Measurements from ENCODE around the gene SPATA18. TPM values are rescaled to one million over a fixed set of nuclear protein-coding genes. Genes with fewer than 3 reads are reported as not detected.
"Not testable (repeated sequence)": the region's sequence is repeated elsewhere in the genome, so short reads cannot be mapped to it uniquely, and the experiment has no call there.

Gene SPATA18
- total and polyA plus RNA-seq, 2 donors (not counting 1 experiment from before 2014, with no cell fraction given) = 7.2 to 20.5 TPM

DNA sequence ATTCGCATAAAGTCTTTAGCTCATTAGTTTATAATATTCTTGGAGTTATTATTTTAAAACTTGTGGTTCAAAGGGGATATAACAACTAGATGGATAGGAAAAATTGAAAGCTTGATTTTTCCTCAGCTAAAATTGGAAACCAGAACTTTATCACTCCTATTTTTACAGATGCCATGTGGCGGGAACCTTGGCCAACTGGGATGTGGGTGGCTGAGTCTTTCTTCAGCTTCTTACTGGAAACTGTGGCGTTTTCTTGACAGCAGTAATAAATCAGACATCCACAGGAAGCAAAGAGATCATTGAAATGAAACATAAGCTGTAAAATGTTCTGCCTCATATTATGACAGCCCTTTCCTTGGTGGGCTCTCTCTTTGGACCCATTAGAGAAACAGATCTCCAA lies 84.1 kb downstream of the SPATA18 start:
- TF ChIP-seq, protein P1, sequence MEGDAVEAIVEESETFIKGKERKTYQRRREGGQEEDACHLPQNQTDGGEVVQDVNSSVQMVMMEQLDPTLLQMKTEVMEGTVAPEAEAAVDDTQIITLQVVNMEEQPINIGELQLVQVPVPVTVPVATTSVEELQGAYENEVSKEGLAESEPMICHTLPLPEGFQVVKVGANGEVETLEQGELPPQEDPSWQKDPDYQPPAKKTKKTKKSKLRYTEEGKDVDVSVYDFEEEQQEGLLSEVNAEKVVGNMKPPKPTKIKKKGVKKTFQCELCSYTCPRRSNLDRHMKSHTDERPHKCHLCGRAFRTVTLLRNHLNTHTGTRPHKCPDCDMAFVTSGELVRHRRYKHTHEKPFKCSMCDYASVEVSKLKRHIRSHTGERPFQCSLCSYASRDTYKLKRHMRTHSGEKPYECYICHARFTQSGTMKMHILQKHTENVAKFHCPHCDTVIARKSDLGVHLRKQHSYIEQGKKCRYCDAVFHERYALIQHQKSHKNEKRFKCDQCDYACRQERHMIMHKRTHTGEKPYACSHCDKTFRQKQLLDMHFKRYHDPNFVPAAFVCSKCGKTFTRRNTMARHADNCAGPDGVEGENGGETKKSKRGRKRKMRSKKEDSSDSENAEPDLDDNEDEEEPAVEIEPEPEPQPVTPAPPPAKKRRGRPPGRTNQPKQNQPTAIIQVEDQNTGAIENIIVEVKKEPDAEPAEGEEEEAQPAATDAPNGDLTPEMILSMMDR (conservative IDR thresholded peaks at IDR 0.05 in 1 of 2, IDR thresholded peaks at IDR 0.05 in 1 of 2; ENCODE audit: low read depth in 1 of 2, low read length in 2 of 2) = no peak
- TF ChIP-seq EZH2 (IDR thresholded peaks at IDR 0.05; ENCODE audit: low read length, missing control alignments) = no peak
- Histone ChIP-seq H3K9me3 (ENCODE audit: control insufficient read depth, insufficient read depth, low read depth, low read length) (no peaks in the 10 kb centered on the region), H3K9ac (ENCODE audit: insufficient read depth, low read length) (no peak overlapping the region), H3K4me2 (ENCODE audit: extremely low read depth, insufficient read depth, low read length) (no peak overlapping the region), H4K20me1 (ENCODE audit: control insufficient read depth, extremely low read depth, insufficient read depth, low read length) (no peaks in the 10 kb centered on the region), H3K4me3 (replicated peaks in 1 of 4; ENCODE audit: control extremely low read depth in 1 of 4, insufficient read depth in 1 of 4, low read depth in 3 of 4, low read length in 4 of 4) (no peak overlapping the region), H3K27me3 (ENCODE audit: control insufficient read depth, insufficient read depth, low read length) (no peaks in the 10 kb centered on the region), H3K79me2 (ENCODE audit: control insufficient read depth, insufficient read depth, low read length) (no peaks in the 10 kb centered on the region), H3K27ac (ENCODE audit: insufficient read depth, low read length) (no peak overlapping the region), H2AFZ (ENCODE audit: low read length) (no peak overlapping the region), H3K36me3 (ENCODE audit: control insufficient read depth, insufficient read depth, low read length) (no peaks in the 10 kb centered on the region), H3K4me1 (ENCODE audit: control insufficient read depth, extremely low read depth, insufficient read depth, low read length) (no peaks in the 10 kb centered on the region)
- DNase-seq (ENCODE audit: low read depth in 2 of 2) = no peak

DNA sequence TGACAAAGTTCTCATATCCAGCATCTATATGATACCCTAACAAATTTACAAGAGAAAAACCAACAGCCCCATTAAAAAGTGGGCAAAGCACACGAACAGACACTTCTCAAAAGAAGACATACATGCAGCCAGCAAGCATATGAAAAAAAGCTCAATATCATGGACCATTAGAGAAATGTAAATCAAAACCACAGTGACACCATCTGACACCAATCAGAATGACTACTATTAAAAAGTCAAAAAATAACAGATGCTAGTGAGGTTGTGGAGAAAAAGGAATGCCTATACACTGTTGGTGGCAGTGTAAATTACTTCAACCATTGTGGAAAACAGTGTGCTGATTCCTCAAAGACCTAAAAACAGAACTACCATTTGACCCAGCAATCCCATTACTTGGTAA lies 86.0 kb downstream of the SPATA18 start:
- H2AFZ ChIP-seq (ENCODE audit: low read length) = not testable (repeated sequence)

DNA sequence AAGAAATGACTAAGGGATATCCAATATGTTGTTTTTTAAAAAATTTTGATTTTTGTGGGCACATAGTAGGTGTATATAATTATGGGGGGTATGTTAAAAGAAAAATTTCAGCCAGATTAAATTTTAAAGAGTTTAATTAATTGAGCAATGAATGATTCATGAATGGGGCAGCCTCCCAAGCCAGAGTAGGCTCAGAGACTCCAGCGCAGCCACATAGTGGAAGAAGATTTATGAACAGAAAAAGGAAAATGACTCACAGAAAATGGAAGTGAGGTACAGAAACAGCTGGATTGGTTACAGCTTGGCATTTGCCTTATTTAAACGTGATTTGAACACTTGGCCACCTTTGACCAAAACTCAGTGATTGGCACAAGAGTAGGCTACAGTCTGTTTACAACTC lies 91.7 kb downstream of the SPATA18 start:
- Histone ChIP-seq H3K79me2 (ENCODE audit: control insufficient read depth, insufficient read depth, low read length) (no peaks in the 10 kb centered on the region), H3K27ac (ENCODE audit: insufficient read depth, low read length) (no peak overlapping the region), H3K4me1 (ENCODE audit: control insufficient read depth, extremely low read depth, insufficient read depth, low read length) (no peaks in the 10 kb centered on the region), H2AFZ (ENCODE audit: low read length) (no peak overlapping the region), H3K9me3 (ENCODE audit: control insufficient read depth, insufficient read depth, low read depth, low read length) (no peaks in the 10 kb centered on the region), H3K9ac (ENCODE audit: insufficient read depth, low read length) (no peak overlapping the region), H3K4me3 (replicated peaks in 1 of 4; ENCODE audit: control extremely low read depth in 1 of 4, insufficient read depth in 1 of 4, low read depth in 3 of 4, low read length in 4 of 4) (no peak overlapping the region), H4K20me1 (ENCODE audit: control insufficient read depth, extremely low read depth, insufficient read depth, low read length) (no peaks in the 10 kb centered on the region), H3K4me2 (ENCODE audit: extremely low read depth, insufficient read depth, low read length) (no peak overlapping the region), H3K27me3 (ENCODE audit: control insufficient read depth, insufficient read depth, low read length) (no peaks in the 10 kb centered on the region), H3K36me3 (ENCODE audit: control insufficient read depth, insufficient read depth, low read length) (no peaks in the 10 kb centered on the region)
- TF ChIP-seq, protein P1 (conservative IDR thresholded peaks at IDR 0.05 in 1 of 2, IDR thresholded peaks at IDR 0.05 in 1 of 2; ENCODE audit: low read depth in 1 of 2, low read length in 2 of 2) = no peak
- no peak for TF ChIP-seq EZH2 (IDR thresholded peaks at IDR 0.05; ENCODE audit: low read length, missing control alignments)
- no peak for DNase-seq (ENCODE audit: low read depth in 2 of 2)

More for the DNA sequence above, 86.0 kb downstream of the SPATA18 start:
- not testable (repeated sequence) for H3K36me3 ChIP-seq (ENCODE audit: control insufficient read depth, insufficient read depth, low read length); H3K9me3 ChIP-seq (ENCODE audit: control insufficient read depth, insufficient read depth, low read depth, low read length); H3K4me3 ChIP-seq (replicated peaks in 1 of 4; ENCODE audit: control extremely low read depth in 1 of 4, insufficient read depth in 1 of 4, low read depth in 3 of 4, low read length in 4 of 4); H3K27ac ChIP-seq (ENCODE audit: insufficient read depth, low read length); H3K9ac ChIP-seq (ENCODE audit: insufficient read depth, low read length); H3K4me1 ChIP-seq (ENCODE audit: control insufficient read depth, extremely low read depth, insufficient read depth, low read length); H3K79me2 ChIP-seq (ENCODE audit: control insufficient read depth, insufficient read depth, low read length); H4K20me1 ChIP-seq (ENCODE audit: control insufficient read depth, extremely low read depth, insufficient read depth, low read length); DNase-seq (ENCODE audit: low read depth in 2 of 2); H3K27me3 ChIP-seq (ENCODE audit: control insufficient read depth, insufficient read depth, low read length); H3K4me2 ChIP-seq (ENCODE audit: extremely low read depth, insufficient read depth, low read length)

All from fibroblast of lung (primary cell).